HG02798 (cell line): ENCODE results near the gene SNUPN.
"Not testable (repeated sequence)": the region's sequence is repeated elsewhere in the genome, so short reads cannot be mapped to it uniquely, and the experiment has no call there.

Experiments
- ATAC-seq: cut with Tn5 transposase; IDR thresholded peaks from one replicate; pipeline ENCODE4 v1.9.1; 2021; ENCODE audit warnings: mild to moderate bottlenecking; ENCODE audit not compliant: unreplicated experiment, poor library complexity

SNUPN gene

DNA sequence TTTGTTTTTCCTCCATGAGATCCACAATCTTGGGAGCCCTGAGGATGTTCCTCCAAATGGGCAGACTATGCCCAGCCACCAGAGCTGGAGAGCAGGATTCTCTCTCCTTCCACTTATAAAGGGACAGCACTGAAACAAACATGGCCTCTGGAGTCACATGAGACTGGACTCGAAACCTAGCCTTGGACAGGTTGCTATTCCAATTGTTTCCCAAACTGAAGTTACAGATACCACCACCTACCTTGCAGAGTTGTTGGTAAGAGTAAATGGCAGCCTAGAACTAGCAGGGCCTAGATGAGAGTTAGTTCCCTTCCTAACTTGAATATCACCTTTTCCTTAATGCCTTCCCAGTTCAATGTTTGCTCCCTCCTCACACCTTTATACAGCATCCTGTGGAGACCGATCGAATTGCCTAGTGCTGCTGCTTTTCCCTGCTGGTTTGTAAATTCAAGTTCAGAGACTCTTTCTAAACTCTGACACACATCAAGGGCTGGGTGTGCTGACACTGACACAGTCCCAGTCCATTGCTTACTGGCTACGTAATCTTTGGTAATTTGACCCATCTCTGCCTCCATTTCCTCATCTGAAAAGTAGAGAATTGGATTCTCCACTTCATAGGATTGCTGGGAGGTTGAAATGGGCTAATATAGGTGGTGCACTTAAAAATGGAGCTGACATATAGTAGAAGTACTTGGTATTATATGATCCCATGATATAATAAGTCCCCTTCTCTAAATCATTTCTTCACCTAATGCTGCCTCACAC, 11.9 kb upstream of the SNUPN start:
- ATAC-seq: no peak

DNA sequence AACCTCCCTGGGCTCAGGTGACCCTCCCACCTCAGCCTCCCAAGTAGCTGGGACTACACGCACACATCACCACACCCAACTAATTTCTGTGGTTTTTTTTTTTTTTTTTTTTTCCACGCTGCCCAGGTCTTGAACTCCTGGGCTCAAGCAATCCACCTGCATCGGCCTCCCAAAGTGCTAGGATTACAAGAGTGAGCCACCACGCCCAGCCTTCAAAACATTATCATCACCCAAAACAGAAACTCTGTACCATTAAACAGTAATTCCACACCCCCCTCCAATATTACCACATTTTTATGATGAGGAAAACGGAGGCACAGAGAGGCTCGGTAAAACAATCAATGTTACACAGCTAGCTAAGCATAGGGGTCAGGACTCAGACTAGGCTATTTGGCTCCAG, 10.5 kb upstream of the SNUPN start:
- ATAC-seq: no peak

DNA sequence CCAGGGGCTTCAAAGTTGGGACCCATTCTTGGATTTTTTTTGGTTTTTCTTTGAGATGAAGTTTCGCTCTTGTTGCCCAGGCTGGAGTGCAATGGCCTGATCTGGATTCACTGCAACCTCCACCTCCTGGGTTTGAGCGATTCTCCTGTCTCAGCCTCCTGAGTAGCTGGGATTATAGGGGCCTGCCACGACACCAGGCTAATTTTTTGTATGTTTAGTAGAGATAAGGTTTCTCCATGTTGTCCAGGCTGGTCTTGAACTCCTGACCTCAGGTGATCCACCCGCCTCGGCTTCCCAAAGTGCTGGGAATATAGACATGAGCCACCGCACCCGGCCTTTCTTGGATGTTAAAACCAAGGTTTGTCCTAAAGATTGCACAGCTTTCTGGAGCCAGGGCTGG, 8.4 kb upstream of the SNUPN start:
- ATAC-seq: not testable (repeated sequence)

DNA sequence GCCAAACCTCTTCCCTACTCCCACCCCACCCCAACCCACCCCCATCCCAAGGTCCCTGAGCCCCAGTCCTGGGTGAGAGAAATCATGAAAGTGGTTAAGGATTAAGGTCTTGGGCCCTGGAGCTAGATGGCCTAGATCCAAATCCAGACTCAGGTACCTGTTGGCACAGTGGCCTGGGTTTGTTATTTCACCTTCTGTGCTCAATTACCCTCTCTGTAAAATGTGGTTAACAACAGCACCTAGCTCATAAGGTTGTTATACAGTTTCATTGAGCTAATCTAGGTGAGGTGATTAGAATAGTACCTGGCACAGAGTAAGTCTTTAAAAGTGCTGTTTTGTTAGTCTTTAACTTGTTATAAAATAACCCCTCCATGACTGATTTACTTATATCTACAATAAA, 6.4 kb upstream of the SNUPN start:
- no peak for ATAC-seq

DNA sequence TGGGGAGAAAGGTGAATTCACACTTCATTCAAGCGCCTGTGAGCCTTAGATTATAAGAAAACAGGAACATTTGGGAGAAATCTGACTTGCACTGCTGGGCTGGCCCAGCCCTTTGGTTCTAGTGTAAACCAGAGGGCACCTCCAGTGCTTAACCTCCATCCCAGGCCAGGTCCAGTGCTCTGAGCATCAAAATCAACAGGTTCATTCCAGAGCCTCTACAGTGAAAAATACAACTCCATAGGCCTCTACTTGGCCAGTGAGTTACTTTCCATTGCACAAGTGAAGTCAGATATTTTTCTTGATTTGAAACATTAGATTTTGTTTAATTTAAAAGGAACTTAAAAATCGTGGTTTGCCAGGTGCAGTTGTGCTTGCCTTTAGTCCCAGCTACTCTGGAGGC, 3.0 kb downstream of the SNUPN start:
- ATAC-seq: no peak

DNA sequence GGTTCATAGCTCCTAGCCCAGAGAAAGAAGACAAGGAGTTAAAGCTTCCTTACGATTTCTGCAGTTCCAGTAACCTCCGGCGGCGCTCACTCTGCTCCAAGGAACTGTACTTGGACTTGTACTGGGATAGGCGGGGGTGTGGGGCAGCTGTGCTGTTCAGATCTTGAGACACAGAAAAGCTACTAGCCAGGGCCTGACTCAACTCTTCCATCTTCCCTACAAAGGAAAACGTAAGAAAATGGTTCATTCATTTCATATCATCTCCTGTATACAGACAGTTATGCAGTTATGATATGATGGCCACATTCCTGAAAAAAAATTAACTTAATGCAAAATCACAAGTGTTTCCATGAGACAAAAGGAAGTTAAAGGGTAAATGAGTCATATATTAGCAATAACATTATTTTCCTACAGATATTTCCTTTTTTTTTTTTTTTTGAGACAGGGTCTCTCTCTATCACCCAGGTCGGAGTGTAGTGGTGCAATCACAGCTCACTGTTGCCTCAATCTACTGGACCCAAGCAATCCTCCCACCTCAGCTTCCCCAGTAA, 4.6 kb downstream of the SNUPN start:
- no peak for ATAC-seq

DNA sequence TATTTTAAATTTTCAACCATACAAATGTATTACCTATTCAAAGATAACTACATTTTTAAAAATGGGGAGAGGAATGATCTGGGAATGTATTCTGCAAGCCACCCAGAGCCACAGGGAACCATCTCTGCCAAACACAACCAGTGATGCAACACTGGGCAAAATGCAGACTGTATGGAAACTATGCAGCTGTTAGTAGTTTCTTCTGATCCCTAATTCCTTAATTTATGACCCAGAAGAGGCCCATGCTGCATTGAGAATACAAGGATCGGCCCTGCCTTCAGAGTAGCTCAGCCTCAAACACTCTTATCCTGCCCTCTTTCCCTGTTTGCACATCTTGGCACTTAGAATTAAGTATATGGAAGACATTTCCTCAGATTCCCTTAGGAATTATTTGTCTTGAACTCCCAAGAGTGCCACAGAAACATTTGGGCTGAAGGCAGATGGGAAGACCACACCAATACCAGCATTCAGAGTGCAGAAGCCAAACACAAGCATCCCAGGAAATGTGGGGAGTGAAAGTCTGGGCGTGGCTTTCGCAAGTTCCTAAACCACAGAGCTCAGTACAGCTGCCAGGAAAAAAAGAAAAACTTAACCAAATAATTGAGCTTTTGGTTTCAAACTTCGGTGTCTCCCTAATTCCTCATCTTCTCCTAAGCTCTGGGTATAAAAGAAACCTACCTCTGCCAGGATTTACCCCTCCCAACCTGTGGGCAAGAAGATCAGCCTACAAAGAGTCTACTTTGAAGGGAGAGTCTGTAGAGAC, 5.3 kb downstream of the SNUPN start:
- ATAC-seq: no peak

DNA sequence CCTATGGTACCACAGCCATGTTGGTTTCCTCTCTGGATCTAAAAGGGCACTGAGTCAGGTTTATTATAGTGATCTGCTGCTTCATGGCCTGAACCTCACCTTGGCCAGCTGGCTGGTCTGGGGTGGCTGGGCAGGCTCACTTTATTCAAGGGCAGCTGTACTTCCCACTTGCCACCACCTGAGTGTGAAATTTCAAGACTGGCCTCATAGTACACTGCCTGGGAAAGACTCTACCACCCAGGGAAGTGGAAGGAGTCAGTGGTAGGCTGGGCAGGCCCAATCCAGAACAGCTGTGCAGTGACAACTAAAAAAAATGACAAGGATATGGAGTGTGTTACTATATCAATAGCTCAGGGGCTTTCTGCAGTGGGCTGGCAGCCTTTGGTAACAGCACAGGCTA, 8.8 kb downstream of the SNUPN start:
- ATAC-seq: no peak

DNA sequence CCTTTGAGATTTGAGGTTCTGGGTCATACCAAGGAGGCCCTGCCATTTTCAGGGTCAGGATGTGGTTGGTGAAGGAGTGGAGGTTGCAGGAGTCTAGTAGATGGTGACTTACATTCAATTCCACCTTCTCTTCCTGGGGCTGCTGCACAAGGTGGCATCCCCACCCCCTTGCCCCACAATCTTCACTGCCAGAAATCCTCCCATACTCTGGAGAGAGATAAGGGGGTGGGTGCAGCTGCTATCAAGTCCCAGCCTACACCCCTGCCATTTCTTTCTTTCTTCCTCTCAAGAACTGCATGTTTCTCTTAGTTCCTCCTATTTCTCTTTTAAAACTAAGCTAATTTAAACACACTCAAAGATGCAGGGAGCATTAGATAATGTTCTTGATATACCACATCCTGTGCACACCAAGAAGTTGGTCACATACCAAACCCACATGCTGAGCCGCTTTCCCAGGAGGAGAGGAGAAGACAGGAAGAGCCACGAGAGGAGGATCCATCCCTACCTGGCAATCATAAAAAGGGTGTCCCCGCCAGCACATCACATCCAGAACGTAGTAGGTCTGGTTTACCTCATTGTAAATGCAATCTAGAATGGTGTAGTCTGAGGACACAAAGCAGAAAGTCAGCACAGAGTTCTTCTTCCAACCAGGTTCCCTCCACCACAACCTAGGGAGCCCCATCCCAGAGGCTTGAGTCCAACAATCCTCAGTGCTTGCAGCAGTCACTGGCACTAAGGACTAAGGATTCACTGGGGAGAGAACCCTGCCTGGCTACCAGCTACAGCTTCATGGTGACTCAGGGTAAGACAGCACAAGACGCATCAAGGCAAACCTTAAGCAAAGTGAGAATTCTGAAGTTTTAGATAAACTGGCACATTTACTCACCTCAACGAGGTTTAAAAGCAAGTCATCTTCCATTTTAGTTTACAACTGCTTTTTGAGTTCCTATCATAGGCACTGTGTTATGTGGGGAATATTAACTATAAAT, 18.5 kb downstream of the SNUPN start:
- no peak for ATAC-seq

DNA sequence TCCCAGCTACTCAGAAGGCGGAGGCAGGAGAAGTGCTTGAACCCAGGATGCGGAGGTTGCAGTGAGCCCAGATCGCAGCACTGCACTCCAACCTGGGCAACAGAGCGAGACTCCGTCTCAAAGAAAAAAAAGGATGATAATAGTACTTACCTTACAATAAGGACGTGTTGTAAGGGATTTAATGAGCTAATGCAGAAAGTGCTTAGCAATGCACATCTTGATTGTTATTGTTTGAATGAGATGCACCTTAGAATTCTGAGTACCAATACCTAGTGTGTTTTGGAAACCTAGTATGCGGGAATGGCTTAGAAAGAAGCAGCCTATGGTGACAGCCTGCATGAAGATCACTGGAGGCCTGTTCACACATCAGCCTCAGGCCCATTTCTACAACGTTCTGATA, 19.5 kb downstream of the SNUPN start:
- ATAC-seq: no peak

DNA sequence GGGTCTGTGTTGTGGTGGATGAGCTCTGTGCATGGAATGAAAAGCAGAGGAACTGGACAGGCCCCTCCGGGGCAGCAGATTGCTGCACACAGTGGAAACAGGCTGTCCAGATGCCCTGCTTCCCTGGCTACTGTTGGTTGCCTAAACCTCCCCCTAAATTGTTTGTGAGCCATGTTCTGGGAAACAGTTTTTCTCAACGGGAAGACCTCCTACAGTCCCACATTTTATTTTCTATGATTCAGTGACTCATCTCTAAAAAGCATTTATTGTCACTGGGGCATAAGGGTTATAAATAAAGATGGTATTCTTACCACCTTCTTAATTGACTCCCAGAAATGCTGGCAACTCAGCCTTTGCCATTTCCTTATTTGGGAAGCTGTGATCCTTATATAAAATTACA, 26.1 kb downstream of the SNUPN start:
- ATAC-seq: no peak

DNA sequence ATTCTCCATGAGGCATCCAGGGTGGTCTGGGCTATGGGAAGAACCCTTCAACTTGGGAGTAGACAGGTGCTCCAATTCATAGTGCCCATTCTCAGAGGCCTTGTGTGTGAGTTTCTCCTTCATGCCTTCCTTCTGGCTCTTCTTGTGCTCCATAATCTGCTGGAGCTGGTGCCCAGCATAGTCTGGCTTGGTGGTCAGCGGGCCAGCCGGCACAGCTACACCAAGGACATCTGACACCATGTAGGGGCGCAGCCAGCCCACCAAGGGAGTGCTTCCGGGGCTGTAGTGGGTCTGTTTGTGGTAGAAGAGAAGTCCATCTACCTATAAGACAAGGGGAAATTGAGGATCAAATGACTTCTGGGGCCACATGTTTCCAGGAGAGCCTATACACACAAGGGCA, 27.2 kb downstream of the SNUPN start:
- ATAC-seq: no peak

DNA sequence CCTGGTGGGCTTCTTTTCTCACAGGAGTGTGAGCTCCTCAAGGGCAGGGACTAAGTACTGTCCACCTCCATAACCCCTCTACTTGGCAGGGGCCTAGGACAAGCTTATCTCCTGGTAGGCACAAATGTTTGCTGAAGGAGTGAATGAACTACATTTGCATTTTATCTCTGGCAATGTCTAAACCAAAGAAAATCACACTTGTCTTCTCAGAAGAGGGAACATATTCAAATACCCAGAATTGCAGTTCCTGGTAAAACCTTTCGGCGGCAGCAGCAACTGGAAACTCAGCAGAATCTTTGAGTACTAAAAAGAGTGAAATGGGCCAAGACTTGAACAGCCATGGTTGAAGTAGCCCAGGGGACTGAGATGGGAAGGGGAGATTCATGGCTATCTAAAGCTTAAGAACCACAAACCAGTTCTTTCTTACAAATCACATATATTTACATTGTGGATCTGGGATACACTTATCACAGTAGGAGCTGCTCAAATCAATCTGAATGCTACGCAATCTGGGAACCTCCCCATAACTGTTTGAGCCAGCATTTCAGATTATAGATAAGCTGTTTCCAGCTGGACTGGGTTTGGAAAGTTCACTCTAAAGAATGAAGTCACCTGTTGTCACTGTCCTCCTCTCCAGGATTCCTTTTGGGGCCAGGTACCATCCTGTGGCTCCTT, 27.7 kb downstream of the SNUPN start:
- ATAC-seq: no peak

DNA sequence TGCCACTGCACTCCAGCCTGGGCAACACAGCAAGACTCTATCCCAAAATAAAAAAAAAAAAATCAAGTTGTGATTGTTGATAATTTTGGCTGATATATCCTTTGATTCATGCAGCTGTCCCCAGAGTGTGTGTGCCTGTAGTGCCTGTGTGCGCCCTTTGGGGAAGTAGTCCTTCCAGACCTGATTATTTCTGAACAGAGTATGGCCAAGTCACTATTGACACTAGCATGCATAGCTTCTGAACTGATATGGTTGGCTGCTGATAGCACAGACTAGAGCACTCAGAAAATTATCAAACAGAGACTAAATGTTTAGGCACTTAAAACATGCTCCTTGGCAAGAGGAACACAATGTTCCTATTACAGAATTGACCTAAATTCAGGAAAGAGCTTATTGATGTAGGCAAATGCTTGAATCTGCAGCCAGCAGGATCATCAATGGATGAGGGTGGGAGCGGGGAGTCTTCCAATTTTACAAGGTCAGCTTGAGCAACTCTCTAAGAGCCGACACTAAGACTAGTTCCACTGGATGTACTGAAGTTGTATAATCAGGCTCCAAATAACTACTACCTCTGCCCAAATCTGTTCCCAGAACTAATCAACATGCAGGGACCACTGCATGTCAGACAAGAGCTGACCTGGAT, 28.7 kb downstream of the SNUPN start:
- ATAC-seq: no peak

DNA sequence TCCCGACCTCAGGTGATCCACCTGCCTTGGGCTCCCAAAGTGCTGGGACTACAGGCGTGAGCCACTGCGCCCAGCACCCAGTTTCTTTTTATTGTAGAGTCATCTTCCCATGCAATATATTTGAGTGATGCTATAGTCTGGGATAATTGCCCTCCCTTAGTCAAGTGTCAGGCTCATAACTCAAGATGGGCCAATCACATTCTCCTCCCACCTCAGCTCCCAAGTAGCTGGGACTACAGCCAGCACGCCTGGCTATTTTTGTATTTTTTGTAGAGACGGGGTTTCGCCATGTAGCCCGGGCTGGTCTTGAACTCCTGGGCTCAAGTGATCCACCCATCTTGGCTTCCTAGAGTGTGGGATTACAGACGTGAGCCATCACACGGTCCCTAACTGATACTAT, 31.2 kb downstream of the SNUPN start:
- no peak for ATAC-seq

DNA sequence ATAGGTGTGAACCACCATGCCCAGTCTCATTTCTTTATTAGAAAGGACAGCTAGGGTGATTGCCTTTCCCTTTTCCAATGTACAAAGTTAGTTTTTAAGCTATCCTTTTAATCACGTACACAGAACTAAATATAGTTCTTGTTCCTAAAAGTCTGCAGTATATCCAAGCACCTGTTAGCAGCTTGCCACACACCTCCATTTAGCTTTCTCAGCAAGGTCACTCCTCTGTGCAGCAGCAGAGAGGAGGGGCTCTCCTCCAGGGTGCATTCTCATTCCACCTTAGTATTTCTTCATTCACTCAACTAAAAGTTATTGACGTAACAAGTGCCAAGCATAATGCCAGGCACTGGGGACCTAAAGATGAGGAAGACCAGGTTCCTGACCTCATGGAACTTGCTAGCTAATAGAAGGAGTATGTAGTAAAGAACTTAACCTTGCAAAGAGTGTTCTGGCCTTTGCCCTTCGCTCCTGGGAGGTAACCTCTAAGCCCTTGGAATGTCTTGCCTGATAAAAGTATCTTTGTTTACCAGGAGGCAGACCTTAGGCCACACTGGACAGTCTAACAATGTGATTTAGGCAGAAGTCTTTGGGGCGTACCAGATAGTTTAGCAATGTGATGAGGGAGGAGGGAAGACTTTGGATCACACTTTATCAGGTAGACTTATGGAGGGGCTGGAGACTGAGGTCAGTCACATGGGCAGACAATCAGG, 33.7 kb downstream of the SNUPN start:
- ATAC-seq: no peak

DNA sequence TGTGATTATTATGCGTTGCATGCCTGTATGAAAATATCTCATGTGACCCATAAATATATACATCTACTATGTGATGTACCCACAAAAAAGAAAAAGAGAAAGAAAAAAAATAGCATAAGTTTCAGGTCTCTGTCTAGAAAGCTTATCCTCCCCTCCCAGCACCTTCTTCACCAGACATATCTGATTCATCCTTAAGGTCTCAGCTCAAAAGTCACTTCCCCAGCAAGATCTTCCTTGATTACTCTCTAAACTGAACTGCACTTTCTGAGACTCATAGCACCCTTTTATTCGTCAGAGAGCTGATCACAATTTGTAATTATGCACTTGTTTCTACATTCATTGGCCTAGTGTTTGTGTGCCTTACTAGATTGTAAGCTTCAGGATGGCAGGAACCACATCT, 35.3 kb downstream of the SNUPN start:
- ATAC-seq: no peak

DNA sequence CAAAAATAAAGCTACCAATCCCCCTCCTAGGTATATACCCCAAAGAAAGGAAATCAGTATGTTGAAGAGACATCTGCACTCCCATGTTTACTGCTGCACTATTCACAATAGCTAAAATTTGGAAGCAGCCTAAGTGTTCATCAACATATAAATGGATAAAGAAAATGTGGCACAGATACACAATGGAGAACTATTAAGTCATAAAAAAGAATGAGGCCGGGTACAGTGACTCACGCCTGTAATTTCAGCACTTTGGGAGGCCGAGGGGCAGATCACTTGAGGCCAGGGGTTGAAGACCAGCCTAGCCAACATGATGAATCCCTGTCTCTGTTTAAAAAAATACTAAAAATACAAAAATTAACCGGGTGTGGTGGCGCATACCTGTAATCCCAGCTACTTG, 36.5 kb downstream of the SNUPN start:
- ATAC-seq: no peak

DNA sequence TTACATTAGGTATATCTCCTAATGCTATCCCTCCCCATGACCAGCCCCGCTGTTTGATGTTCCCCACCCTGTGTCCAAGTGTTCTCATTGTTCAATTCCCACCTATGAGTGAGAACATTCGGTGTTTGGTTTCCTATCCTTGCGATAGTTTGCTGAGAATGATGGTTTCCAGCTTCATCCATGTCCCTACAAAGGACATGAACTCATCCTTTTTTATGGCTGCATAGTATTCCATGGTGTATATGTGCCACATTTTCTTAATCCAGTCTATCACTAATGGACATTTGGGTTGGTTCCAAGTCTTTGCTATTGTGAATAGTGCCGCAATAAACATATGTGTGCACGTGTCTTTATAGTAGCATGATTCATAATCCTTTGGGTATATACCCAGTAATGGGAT, 39.1 kb downstream of the SNUPN start:
- not testable (repeated sequence) for ATAC-seq
